OCI-LY3 (cell line): Measurements from ENCODE around the gene PKD1.

Experiments used
- H2AFZ ChIP-seq: fragments of 200-600, 300-600 bp; shearing (Covaris generic); 2 replicates; pipeline ENCODE4 v1.6.0; 2014; ENCODE audit warnings: antibody characterized with exemption, low read depth, low read length
- H3K27ac ChIP-seq: fragments of 200-600, 300-600 bp; sonication (generic); 2 replicates; pipeline ENCODE4 v1.5.1; 2014; ENCODE audit warnings: mild to moderate bottlenecking, low read length, moderate library complexity, mixed read lengths
- H3K27me3 ChIP-seq: fragments of 200-600, 300-600 bp; sonication (generic); 2 replicates; pipeline ENCODE4 v1.6.1; 2014; ENCODE audit warnings: low read depth, low read length, mixed read lengths
- H3K36me3 ChIP-seq: fragments of 200-600, 300-600 bp; sonication (generic); replicated peaks from 2 replicates; pipeline ENCODE3; 2014; ENCODE audit warnings: low read depth, low read length, mixed read lengths
- H3K4me1 ChIP-seq: fragments of 300-600, 200-600 bp; sonication (generic); 2 replicates; pipeline ENCODE4 v1.6.1; 2014; ENCODE audit warnings: low read length, mixed read lengths
- H3K4me2 ChIP-seq: fragments of 200-600, 300-600 bp; sonication (generic); 2 replicates; pipeline ENCODE4 v1.6.1; 2014; ENCODE audit warnings: low read length, mixed read lengths
- H3K4me3 ChIP-seq: fragments of 300-600, 200-600 bp; sonication (generic); 2 replicates; pipeline ENCODE4 v1.5.1; 2014; ENCODE audit warnings: antibody characterized with exemption, mild to moderate bottlenecking, low read length, moderate library complexity
- H3K79me2 ChIP-seq: fragments of 300-600, 200-600 bp; shearing (Covaris generic); 2 replicates; pipeline ENCODE4 v1.6.1; 2014; ENCODE audit warnings: mild to moderate bottlenecking, low read length, mixed read lengths
- H3K9ac ChIP-seq: fragments of 300-600, 200-600 bp; shearing (Covaris generic); 2 replicates; pipeline ENCODE4 v1.6.0; 2014; ENCODE audit warnings: mild to moderate bottlenecking, low read length, moderate library complexity
- H3K9me3 ChIP-seq: fragments of 200-600, 300-600 bp; shearing (Covaris generic); 2 replicates; pipeline ENCODE4 v1.6.1; 2014; ENCODE audit warnings: low read length, mixed read lengths; ENCODE audit not compliant: insufficient read depth
- H4K20me1 ChIP-seq: fragments of 200-600, 300-600 bp; sonication (generic); 2 replicates; pipeline ENCODE4 v1.6.1; 2016; ENCODE audit warnings: low read length, mixed read lengths; ENCODE audit not compliant: insufficient read depth
- CTCF ChIP-seq: fragments of 200-600, 300-600 bp; sonication (generic); IDR thresholded peaks from 2 replicates; pipeline ENCODE4 v1.5.1; 2014; ENCODE audit warnings: antibody characterized with exemption, low read length, low read depth
- EZH2phosphoT487 ChIP-seq: fragments of 200-600 bp; shearing (Covaris generic); IDR thresholded peaks from 2 replicates; pipeline ENCODE4 v1.6.1; 2018; ENCODE audit warnings: antibody characterized with exemption, mixed run types, low read depth

The PKD1 gene

GRCh38 chr16:2083409-2083808 is 52.3 kb downstream of the PKD1 start:
- Histone ChIP-seq H3K4me1 (no peaks in the 10 kb centered on the region), H3K79me2 (no peaks in the 10 kb centered on the region), H2AFZ (no peak overlapping the region), H3K9me3 (no peaks in the 10 kb centered on the region), H3K4me2 (no peak overlapping the region), H3K27ac (no peak overlapping the region), H3K9ac (no peak overlapping the region), H4K20me1 (no peaks in the 10 kb centered on the region), H3K36me3 (no peaks in the 10 kb centered on the region), H3K27me3 (no peaks in the 10 kb centered on the region), H3K4me3 (no peak overlapping the region)
- no peak for TF ChIP-seq CTCF
- no peak for TF ChIP-seq EZH2phosphoT487

GRCh38 chr16:2082983-2083364 is 52.7 kb downstream of the PKD1 start:
- no peaks in the 10 kb centered on the region for H3K36me3 ChIP-seq
- H3K4me2 ChIP-seq, result no peak overlapping the region
- H3K4me3 ChIP-seq, result no peak overlapping the region
- H4K20me1 ChIP-seq, result no peaks in the 10 kb centered on the region
- H3K9me3 ChIP-seq, result no peaks in the 10 kb centered on the region
- H3K27me3 ChIP-seq, result no peaks in the 10 kb centered on the region
- no peaks in the 10 kb centered on the region for H3K79me2 ChIP-seq
- H2AFZ ChIP-seq, result no peak overlapping the region
- no peaks in the 10 kb centered on the region for H3K4me1 ChIP-seq
- H3K27ac ChIP-seq, result no peak overlapping the region
- no peak overlapping the region for H3K9ac ChIP-seq
- no peak for TF ChIP-seq EZH2phosphoT487
- TF ChIP-seq CTCF, result no peak

GRCh38 chr16:2082171-2082982 is 53.3 kb downstream of the PKD1 start:
- no peaks in the 10 kb centered on the region for H3K36me3 ChIP-seq
- no peaks in the 10 kb centered on the region for H3K27me3 ChIP-seq
- no peak overlapping the region for H3K9ac ChIP-seq
- no peaks in the 10 kb centered on the region for H3K9me3 ChIP-seq
- TF ChIP-seq EZH2phosphoT487, result no peak
- no peak for TF ChIP-seq CTCF
- H4K20me1 ChIP-seq, result no peaks in the 10 kb centered on the region
- no peak overlapping the region for H3K27ac ChIP-seq
- no peaks in the 10 kb centered on the region for H3K4me1 ChIP-seq
- H3K79me2 ChIP-seq, result no peaks in the 10 kb centered on the region
- no peak overlapping the region for H2AFZ ChIP-seq
- no peak overlapping the region for H3K4me3 ChIP-seq
- no peak overlapping the region for H3K4me2 ChIP-seq

GRCh38 chr16:2081201-2082084 is 54.3 kb downstream of the PKD1 start:
- Histone ChIP-seq H2AFZ (no peak overlapping the region), H3K9me3 (no peaks in the 10 kb centered on the region), H3K27ac (no peak overlapping the region), H3K27me3 (no peaks in the 10 kb centered on the region), H3K9ac (no peak overlapping the region), H3K4me1 (no peaks in the 10 kb centered on the region), H3K36me3 (no peaks in the 10 kb centered on the region), H3K79me2 (no peaks in the 10 kb centered on the region), H3K4me3 (no peak overlapping the region), H3K4me2 (no peak overlapping the region), H4K20me1 (no peaks in the 10 kb centered on the region)
- no peak for TF ChIP-seq EZH2phosphoT487
- TF ChIP-seq CTCF, result no peak
